HG02571 (cell line): ENCODE data around the gene PIK3R1.

Experiments used
- ATAC-seq: cut with Tn5 transposase; IDR thresholded peaks from one replicate; pipeline ENCODE4 v1.9.1; 2021; ENCODE audit warnings: mild to moderate bottlenecking, moderate library complexity; ENCODE audit not compliant: unreplicated experiment

PIK3R1 gene

GRCh38 chr5:68290260-68290674 is 74.7 kb downstream of the PIK3R1 start:
- no peak for ATAC-seq

- no peak for ATAC-seq
Measured at GRCh38 chr5:68290847-68291246, 75.3 kb downstream of the PIK3R1 start.

GRCh38 chr5:68292316-68292715 is 76.8 kb downstream of the PIK3R1 start:
- no peak for ATAC-seq

- no peak for ATAC-seq
Measured at GRCh38 chr5:68295772-68296171, 80.2 kb downstream of the PIK3R1 start.

- no peak for ATAC-seq
Measured at GRCh38 chr5:68296895-68297294, 81.3 kb downstream of the PIK3R1 start.

GRCh38 chr5:68297656-68298055 is 82.1 kb downstream of the PIK3R1 start:
- no peak for ATAC-seq

- ATAC-seq: no peak
Measured at GRCh38 chr5:68298479-68298878, 82.9 kb downstream of the PIK3R1 start.

- ATAC-seq: no peak
Measured at GRCh38 chr5:68299105-68299504, 83.5 kb downstream of the PIK3R1 start.

- no peak for ATAC-seq
Measured at GRCh38 chr5:68299575-68299974, 84.0 kb downstream of the PIK3R1 start.

GRCh38 chr5:68303038-68303738 is 87.6 kb downstream of the PIK3R1 start:
- ATAC-seq: no peak

GRCh38 chr5:68303754-68304420 is 88.3 kb downstream of the PIK3R1 start:
- no peak for ATAC-seq

GRCh38 chr5:68304421-68305052 is 89.0 kb downstream of the PIK3R1 start:
- no peak for ATAC-seq

- ATAC-seq: no peak
Measured at GRCh38 chr5:68305223-68305870, 89.8 kb downstream of the PIK3R1 start.

GRCh38 chr5:68306361-68307014 is 90.9 kb downstream of the PIK3R1 start:
- ATAC-seq: no peak

- ATAC-seq: no peak
Measured at GRCh38 chr5:68313336-68313735, 97.8 kb downstream of the PIK3R1 start.

- no peak for ATAC-seq
Measured at GRCh38 chr5:68314465-68314864, 98.9 kb downstream of the PIK3R1 start.

- peak; percentile 98 for ATAC-seq
Measured at GRCh38 chr5:68315679-68316271, 100.2 kb downstream of the PIK3R1 start.

GRCh38 chr5:68316469-68316868 is 100.9 kb downstream of the PIK3R1 start:
- ATAC-seq: no peak

GRCh38 chr5:68317646-68318045 is 102.1 kb downstream of the PIK3R1 start:
- ATAC-seq: no peak

GRCh38 chr5:68318955-68319705 is 103.6 kb downstream of the PIK3R1 start:
- no peak for ATAC-seq
